Limb (tissue), 2 donors: Measurements from ENCODE around the gene NRCAM.
"Not testable (repeated sequence)": the region's sequence is repeated elsewhere in the genome, so short reads cannot be mapped to it uniquely, and the experiment has no call there.

ENCODE experiments used
- DNase-seq, 2 donors: peaks; one replicate each; pipeline ENCODE4 v3.0.0-alpha.2; 2016; ENCODE audit errors: extremely low spot score in 2 of 2

The NRCAM gene

GRCh38 chr7:108455998-108456677, at the start of gene NRCAM:
Gene NRCAM (minus strand): TSS chr7:108456436. CDS start chr7:108240064, 216,372 bp downstream.
- peak in 1 of 2 donors; percentile 86 for DNase-seq

GRCh38 chr7:108504576-108504975, 48.3 kb upstream of the NRCAM start:
- DNase-seq = not testable (repeated sequence)

- peak in 1 of 2 donors; percentile 25 for DNase-seq
Observed at GRCh38 chr7:108503112-108504026, 47.1 kb upstream of the NRCAM start.

- no peak for DNase-seq
Observed at GRCh38 chr7:108499566-108499965, 43.3 kb upstream of the NRCAM start.

- no peak for DNase-seq
Observed at GRCh38 chr7:108498481-108498880, 42.2 kb upstream of the NRCAM start.

GRCh38 chr7:108497082-108497725, 41.0 kb upstream of the NRCAM start:
- DNase-seq = peak; percentile 43 to 62

- no peak for DNase-seq
Observed at GRCh38 chr7:108492742-108493141, 36.5 kb upstream of the NRCAM start.

- DNase-seq = no peak
Observed at GRCh38 chr7:108488768-108489538, 32.7 kb upstream of the NRCAM start.

- DNase-seq = no peak
Observed at GRCh38 chr7:108487646-108488045, 31.4 kb upstream of the NRCAM start.

GRCh38 chr7:108486291-108486966, 30.2 kb upstream of the NRCAM start:
- DNase-seq = no peak

- no peak for DNase-seq
Observed at GRCh38 chr7:108484137-108484536, 27.9 kb upstream of the NRCAM start.

GRCh38 chr7:108480311-108480710, 24.1 kb upstream of the NRCAM start:
- no peak for DNase-seq

GRCh38 chr7:108479751-108480150, 23.5 kb upstream of the NRCAM start:
- no peak for DNase-seq

GRCh38 chr7:108479118-108479517, 22.9 kb upstream of the NRCAM start:
- no peak for DNase-seq

- DNase-seq = no peak
Observed at GRCh38 chr7:108468246-108468645, 12.0 kb upstream of the NRCAM start.

- DNase-seq = no peak
Observed at GRCh38 chr7:108467391-108467790, 11.2 kb upstream of the NRCAM start.

GRCh38 chr7:108466322-108466721, 10.1 kb upstream of the NRCAM start:
- not testable (repeated sequence) for DNase-seq

GRCh38 chr7:108464743-108465142, 8.5 kb upstream of the NRCAM start:
- DNase-seq = no peak

GRCh38 chr7:108463613-108464012, 7.4 kb upstream of the NRCAM start:
- DNase-seq = no peak

- DNase-seq = no peak
Observed at GRCh38 chr7:108461840-108462239, 5.6 kb upstream of the NRCAM start.

- no peak for DNase-seq
Observed at GRCh38 chr7:108460964-108461363, 4.7 kb upstream of the NRCAM start.
